NB4 (cell line): ENCODE measurements around the gene SAFB2.
"Not testable (repeated sequence)": the region's sequence is repeated elsewhere in the genome, so short reads cannot be mapped to it uniquely, and the experiment has no call there.

Source experiments
- DNase-seq: peaks from one replicate; pipeline ENCODE4 v3.0.0; 2010; ENCODE audit warnings: low read depth
- H3K4me3 ChIP-seq: one replicate; pipeline ENCODE4 v1.5.1; 2011; ENCODE audit warnings: mild to moderate bottlenecking, low read depth, low read length, moderate library complexity
- MYC ChIP-seq: IDR thresholded peaks from 2 replicates; pipeline ENCODE4 v1.6.1; 2011; ENCODE audit warnings: low read depth, low read length
- POLR2A ChIP-seq: IDR thresholded peaks from 2 replicates; pipeline ENCODE4 v1.6.1; 2011; ENCODE audit warnings: mild to moderate bottlenecking; ENCODE audit not compliant: insufficient read length; ENCODE audit errors: extremely low read depth
- TF ChIP-seq, protein P1 (sequence below): IDR thresholded peaks from 2 replicates; pipeline ENCODE4 v1.6.1; 2011; ENCODE audit warnings: low read depth, low read length
- TF ChIP-seq, protein P2 (sequence below): IDR thresholded peaks from one replicate; pipeline ENCODE4 v1.5.1; 2012; ENCODE audit warnings: low read depth, low read length

The SAFB2 gene

DNA sequence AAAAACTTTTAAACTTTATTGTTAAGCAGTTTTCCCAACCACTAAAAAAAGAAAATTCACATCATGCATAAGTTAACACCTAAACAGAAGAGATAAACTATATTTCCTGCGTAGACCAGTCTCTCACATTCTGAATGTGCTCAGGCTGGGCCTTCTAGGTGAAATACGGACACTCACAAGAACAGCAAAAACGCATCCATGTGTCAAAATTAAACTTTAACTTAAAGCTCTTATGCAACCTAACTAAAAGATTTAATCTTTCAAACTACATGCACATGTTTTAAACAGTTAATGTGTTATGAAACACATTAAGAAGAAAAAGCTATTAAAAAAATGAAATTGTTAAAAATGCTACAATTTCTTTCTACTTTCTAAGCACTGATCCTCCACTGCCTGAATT lies 2.6 kb downstream of the SAFB2 start:
- TF ChIP-seq, protein P1, sequence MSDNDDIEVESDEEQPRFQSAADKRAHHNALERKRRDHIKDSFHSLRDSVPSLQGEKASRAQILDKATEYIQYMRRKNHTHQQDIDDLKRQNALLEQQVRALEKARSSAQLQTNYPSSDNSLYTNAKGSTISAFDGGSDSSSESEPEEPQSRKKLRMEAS = no peak
- TF ChIP-seq, protein P2, sequence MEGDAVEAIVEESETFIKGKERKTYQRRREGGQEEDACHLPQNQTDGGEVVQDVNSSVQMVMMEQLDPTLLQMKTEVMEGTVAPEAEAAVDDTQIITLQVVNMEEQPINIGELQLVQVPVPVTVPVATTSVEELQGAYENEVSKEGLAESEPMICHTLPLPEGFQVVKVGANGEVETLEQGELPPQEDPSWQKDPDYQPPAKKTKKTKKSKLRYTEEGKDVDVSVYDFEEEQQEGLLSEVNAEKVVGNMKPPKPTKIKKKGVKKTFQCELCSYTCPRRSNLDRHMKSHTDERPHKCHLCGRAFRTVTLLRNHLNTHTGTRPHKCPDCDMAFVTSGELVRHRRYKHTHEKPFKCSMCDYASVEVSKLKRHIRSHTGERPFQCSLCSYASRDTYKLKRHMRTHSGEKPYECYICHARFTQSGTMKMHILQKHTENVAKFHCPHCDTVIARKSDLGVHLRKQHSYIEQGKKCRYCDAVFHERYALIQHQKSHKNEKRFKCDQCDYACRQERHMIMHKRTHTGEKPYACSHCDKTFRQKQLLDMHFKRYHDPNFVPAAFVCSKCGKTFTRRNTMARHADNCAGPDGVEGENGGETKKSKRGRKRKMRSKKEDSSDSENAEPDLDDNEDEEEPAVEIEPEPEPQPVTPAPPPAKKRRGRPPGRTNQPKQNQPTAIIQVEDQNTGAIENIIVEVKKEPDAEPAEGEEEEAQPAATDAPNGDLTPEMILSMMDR = no peak
- no peak for TF ChIP-seq MYC
- TF ChIP-seq POLR2A = no peak
- H3K4me3 ChIP-seq = peak overlapping the region; percentile 85
- no peak for DNase-seq

DNA sequence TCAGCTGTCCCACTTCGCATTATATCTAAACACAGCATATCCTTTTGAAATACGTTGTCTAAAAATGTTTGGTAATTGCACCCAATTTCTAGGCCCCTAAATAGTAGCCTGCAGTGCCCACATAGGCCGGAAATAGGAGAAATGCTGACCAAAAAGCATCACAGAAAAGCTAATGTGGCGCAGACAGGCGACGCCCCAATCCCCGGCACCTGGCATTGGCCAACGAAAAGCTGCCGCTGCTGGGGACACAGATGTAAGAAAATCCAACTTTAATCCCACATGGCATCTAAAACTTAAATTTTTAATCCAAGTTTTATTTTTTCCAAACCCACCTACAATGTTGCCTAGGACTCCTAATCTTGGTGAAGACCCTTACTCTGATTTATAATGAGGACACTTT lies 4.0 kb downstream of the SAFB2 start:
- DNase-seq = no peak
- peak overlapping the region; percentile 21 for H3K4me3 ChIP-seq
- TF ChIP-seq, protein P1 = no peak
- TF ChIP-seq MYC = no peak
- TF ChIP-seq POLR2A = no peak
- TF ChIP-seq, protein P2 = no peak

DNA sequence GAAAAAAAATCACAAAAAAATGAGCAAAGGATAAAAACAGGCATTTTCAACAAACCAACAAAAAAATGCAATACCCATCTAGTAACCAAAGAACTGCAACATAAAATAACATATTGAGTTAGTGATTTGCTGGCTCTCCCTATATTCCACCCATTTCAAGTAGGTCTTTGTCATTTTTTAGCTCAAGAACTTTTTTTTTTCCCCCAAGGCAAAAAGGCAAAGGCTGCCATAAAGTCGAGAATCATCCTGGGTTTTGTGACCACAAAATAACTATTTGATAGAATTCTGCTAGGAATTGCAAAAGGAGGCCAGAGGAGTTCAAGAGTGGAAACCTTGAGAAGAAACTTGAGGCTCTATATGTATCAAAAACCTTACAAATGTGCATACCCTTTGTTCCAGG lies 5.5 kb downstream of the SAFB2 start:
- TF ChIP-seq, protein P2 = no peak
- TF ChIP-seq POLR2A (no peak), MYC (no peak)
- TF ChIP-seq, protein P1 = no peak
- DNase-seq = no peak
- no peak overlapping the region for H3K4me3 ChIP-seq

DNA sequence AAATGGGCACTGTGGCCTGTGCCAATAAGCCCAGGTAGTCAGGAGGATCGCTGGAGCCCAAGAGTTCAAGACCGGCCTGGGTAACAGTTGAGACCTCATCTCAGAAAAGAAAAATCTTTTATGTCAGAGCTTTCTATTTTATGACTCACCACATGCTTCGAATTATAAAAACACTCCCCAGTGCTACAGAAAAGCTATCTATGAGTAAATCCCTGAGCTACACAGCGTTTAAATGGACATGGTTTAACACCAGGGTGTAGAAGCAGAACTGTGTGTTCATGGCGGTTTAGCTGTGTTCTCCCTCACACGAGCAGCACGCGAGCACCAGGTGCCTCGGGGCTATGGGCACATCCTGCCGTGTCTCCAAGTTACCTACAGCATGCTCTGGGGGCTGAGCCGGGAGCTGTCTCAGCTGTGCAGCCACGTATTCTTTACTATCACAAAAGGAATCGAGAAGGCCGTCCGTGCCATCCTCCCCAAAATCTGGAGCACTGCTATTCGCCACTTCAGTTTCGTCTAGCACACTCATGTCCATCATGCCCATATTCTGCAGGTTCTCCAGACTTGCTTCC lies 6.7 kb downstream of the SAFB2 start:
- DNase-seq = no peak
- no peak for TF ChIP-seq MYC
- H3K4me3 ChIP-seq = no peak overlapping the region

DNA sequence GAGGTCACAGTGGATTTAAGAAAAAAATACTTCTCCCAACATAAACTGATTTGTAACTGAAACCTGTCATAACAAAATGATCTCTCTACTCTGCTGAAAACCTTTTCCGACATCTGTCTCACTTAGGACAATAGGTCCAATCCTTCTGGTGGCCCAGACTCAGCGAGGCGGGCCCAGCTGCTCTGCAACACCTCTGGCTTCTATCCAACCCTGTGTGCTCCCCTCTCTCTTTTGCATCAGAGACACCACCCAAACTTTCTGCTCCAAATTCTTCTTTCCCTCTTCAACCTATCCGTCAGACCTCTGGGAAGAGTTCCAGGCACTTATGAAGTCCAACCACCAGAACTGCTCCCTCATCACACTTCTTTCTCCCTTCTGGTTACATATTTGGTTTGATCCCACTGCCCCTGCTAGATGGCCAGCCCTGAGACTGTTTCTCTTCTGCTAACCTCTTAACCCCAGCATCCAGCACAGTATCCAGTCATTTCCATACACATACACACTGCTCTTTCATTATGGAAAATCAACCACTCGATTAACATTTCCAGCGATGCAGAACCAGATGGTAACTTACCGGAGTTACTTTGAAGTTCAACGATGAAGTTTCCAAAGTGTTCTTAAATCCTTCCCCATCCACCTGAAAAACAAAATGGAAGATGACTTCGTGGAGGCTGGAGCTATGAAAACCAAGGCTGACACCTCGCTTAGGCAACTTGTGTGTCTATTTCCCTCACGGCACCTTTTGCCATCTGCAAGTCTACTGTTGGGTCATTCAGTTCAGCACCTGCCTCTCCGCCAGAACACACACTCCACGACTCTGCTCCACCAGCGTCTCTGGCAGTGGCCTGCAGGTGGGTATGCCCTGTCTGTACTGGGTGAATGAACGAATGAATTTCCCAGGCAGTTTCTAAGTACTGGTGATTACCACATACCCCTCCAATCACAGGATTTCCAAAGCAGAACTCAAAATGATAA lies 9.4 kb downstream of the SAFB2 start:
- no peak overlapping the region for H3K4me3 ChIP-seq
- no peak for DNase-seq
- TF ChIP-seq, protein P1 = no peak
- TF ChIP-seq, protein P2 = no peak
- TF ChIP-seq POLR2A = no peak

DNA sequence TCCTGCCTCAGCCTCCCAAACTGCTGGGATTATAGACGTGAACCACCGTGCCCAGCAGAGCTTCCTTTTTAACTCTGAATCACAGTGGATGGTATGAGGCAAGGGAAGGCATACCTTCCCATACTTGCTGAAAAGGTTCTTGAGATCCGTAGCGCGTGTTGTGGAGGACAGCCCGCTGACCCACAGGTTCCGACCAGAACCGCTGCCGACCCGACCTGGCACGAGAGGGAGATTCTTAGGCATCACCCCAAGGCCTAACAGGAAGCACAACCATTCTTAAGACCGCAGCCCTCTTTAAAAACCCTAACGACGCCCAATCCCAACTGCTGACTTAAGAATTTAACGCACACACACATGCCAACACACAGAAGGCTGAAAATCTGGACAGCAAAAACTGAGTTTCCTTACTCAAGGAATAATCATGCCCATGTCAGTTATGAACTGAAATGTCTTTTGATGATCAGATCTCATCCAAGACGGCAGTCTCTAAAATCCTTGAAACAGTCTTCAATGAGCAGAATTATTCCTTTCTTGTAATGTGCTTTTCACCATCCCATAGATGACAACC lies 12.6 kb downstream of the SAFB2 start:
- TF ChIP-seq POLR2A (no peak), MYC (no peak)
- TF ChIP-seq, protein P1 = no peak
- TF ChIP-seq, protein P2 = no peak
- H3K4me3 ChIP-seq = no peak overlapping the region
- no peak for DNase-seq

DNA sequence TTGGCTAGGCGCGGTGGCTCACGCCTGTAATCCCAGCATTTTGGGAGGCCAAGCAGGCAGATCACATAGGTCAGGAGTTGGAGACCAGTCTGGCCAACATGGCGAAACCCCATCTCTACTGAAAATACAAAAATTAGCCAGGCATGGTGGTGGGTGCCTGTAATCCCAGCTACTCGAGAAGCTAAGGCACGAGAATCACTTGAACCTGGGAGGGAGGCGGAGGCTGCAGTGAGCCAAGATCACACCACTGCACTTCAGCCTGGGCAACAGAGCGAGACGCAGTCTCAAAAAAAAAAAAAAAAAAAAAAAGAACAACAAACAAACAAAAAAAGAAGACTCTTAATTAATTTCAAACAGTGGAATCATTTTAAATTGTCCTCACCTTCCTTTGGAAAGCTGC lies 13.8 kb downstream of the SAFB2 start:
- H3K4me3 ChIP-seq, DNase-seq: not testable (repeated sequence)
